Uterus (tissue), 2 donors: ENCODE results near the gene SLC6A1.

Source experiments
- POLR2A ChIP-seq, 2 donors: fragments of 450-650 bp; IDR thresholded peaks; one replicate each; pipeline ENCODE4 v1.6.1; 2016; ENCODE audit warnings: antibody characterized with exemption in 2 of 2, mild to moderate bottlenecking in 1 of 2, moderate library complexity in 1 of 2
- TF ChIP-seq, protein P1 (sequence below), 4 experiments: fragments of 200-600 bp in 2 of 4; fragments of 450-650 bp in 2 of 4; sonication (generic) in 2 of 4; IDR thresholded peaks; one replicate each; pipeline ENCODE4 v1.5.1; 2016 to 2019; ENCODE audit warnings: antibody characterized with exemption in 4 of 4, mild to moderate bottlenecking in 2 of 4, moderate library complexity in 1 of 4

DNA sequence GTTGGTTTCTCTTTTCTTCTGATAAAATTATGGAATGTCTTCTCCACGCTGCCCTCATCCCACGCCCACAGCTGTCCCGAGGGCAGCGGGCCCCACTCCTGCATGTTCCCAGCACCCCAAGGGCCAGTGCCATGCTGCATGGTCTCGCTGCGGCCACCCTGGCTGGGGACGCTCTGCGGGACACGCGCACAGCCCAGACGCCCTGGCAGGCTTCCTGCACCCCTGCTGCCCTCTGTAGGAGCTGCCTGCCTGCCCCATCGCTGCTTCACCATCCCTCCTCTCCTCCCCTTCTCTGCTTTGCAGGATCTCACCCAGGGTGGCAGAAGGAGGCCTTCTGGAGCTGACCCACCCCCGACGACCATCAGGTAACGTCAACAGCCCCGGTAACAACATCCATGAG lies 22.8 kb downstream of the SLC6A1 start:
- TF ChIP-seq, protein P1, sequence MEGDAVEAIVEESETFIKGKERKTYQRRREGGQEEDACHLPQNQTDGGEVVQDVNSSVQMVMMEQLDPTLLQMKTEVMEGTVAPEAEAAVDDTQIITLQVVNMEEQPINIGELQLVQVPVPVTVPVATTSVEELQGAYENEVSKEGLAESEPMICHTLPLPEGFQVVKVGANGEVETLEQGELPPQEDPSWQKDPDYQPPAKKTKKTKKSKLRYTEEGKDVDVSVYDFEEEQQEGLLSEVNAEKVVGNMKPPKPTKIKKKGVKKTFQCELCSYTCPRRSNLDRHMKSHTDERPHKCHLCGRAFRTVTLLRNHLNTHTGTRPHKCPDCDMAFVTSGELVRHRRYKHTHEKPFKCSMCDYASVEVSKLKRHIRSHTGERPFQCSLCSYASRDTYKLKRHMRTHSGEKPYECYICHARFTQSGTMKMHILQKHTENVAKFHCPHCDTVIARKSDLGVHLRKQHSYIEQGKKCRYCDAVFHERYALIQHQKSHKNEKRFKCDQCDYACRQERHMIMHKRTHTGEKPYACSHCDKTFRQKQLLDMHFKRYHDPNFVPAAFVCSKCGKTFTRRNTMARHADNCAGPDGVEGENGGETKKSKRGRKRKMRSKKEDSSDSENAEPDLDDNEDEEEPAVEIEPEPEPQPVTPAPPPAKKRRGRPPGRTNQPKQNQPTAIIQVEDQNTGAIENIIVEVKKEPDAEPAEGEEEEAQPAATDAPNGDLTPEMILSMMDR (IDR thresholded peaks at IDR 0.05) = no peak
- TF ChIP-seq POLR2A (IDR thresholded peaks at IDR 0.05) = no peak
